Measurements from ENCODE around the gene MCTP1.

DNA sequence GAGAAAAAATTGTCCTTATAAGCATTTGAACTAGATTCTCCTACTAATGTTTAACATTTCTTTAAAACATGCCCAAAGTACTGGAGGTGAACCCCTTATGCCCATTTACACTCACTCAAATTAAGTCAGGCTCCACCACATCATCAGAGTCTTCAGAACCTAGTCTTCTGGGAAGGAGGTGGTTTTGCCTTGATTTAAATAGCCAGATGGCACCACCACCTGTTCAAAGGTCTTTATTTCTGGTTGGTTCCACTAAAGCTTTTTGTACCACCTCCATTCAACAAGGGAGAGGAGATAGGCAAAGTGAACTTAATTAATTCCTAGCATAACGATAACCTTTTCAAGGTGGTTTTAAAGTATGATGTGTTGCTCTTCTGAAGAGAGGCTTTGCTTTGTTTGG, 476.9 kb downstream of the MCTP1 start:
- TF ChIP-seq FOXK2 (IDR thresholded peaks at IDR 0.05) (no peak), BHLHE40 (IDR thresholded peaks at IDR 0.05; ENCODE audit: borderline replicate concordance) (no peak), TARDBP (IDR thresholded peaks at IDR 0.05) (no peak), ELF4 (IDR thresholded peaks at IDR 0.05) (no peak), SUZ12 (IDR thresholded peaks at IDR 0.05) (no peak), FOXM1 (IDR thresholded peaks at IDR 0.05; ENCODE audit: borderline replicate concordance) (no peak), ZNF384 (IDR thresholded peaks at IDR 0.05) (no peak), SP1 (IDR thresholded peaks at IDR 0.05) (no peak), HDGF (IDR thresholded peaks at IDR 0.05; ENCODE audit: borderline replicate concordance) (no peak), LEF1 (IDR thresholded peaks at IDR 0.05; ENCODE audit: borderline replicate concordance) (no peak), L3MBTL2 (conservative IDR thresholded peaks at IDR 0.05) (no peak), NFRKB (IDR thresholded peaks at IDR 0.05) (no peak)
